Posterior cingulate gyrus (tissue), 11 donors: ENCODE data around the gene TMEM163.
"Not testable (repeated sequence)": the region's sequence is repeated elsewhere in the genome, so short reads cannot be mapped to it uniquely, and the experiment has no call there.

Source experiments
- DNase-seq, 10 donors: peaks; one replicate each; pipeline versions ENCODE4 v3.0.0 to v3.0.0-alpha.2; 2020 to 2021; ENCODE audit warnings: mixed read lengths in 3 of 10
- intact Hi-C: fragments of 100-400 bp; cut with DNase I; formaldehyde crosslinking; loops from one replicate; pipeline ENCODE4 v1.15.1; 2023

TMEM163 gene

GRCh38 chr2:134724341-134724740 lies 5.5 kb upstream of the TMEM163 start:
- no peak for DNase-seq
- intact Hi-C loops: no loop called here

- intact Hi-C loops, DNase-seq: not testable (repeated sequence)
Observed at GRCh38 chr2:134723742-134724141, 4.9 kb upstream of the TMEM163 start.

GRCh38 chr2:134722728-134723127 lies 3.9 kb upstream of the TMEM163 start:
- DNase-seq: no peak
- intact Hi-C loops: no loop called here

GRCh38 chr2:134721596-134721995 lies 2.8 kb upstream of the TMEM163 start:
- no peak for DNase-seq
- intact Hi-C loops: no loop called here

- intact Hi-C loops: no loop called here
- DNase-seq: peak in 2 of 10 donors; percentile 26 to 75
Observed at GRCh38 chr2:134718023-134718816, 580 bp downstream of the TMEM163 start.

GRCh38 chr2:134717286-134718022 lies 1.3 kb downstream of the TMEM163 start:
- DNase-seq: no peak

GRCh38 chr2:134716721-134717243 lies 2.0 kb downstream of the TMEM163 start:
- DNase-seq: no peak
- intact Hi-C loops: no loop called here

More at GRCh38 chr2:134717286-134718022, 1.3 kb downstream of the TMEM163 start:
- intact Hi-C loops: no loop called here

- no peak for DNase-seq
- intact Hi-C loops: no loop called here
Observed at GRCh38 chr2:134715932-134716643, 2.7 kb downstream of the TMEM163 start.

GRCh38 chr2:134714228-134714627 lies 4.6 kb downstream of the TMEM163 start:
- no peak for DNase-seq
- intact Hi-C loops: no loop called here

- DNase-seq: no peak
- intact Hi-C loops: no loop called here
Observed at GRCh38 chr2:134713606-134714005, 5.2 kb downstream of the TMEM163 start.

- DNase-seq: no peak
- intact Hi-C loops: no loop called here
Observed at GRCh38 chr2:134713176-134713575, 5.6 kb downstream of the TMEM163 start.

GRCh38 chr2:134712736-134713135 lies 6.1 kb downstream of the TMEM163 start:
- intact Hi-C loops: no loop called here
- no peak for DNase-seq

- no peak for DNase-seq
- intact Hi-C loops: no loop called here
Observed at GRCh38 chr2:134712299-134712698, 6.5 kb downstream of the TMEM163 start.

- DNase-seq: no peak
- intact Hi-C loops: no loop called here
Observed at GRCh38 chr2:134711692-134712091, 7.1 kb downstream of the TMEM163 start.

- no peak for DNase-seq
- intact Hi-C loops: no loop called here
Observed at GRCh38 chr2:134707330-134707676, 11.5 kb downstream of the TMEM163 start.

- peak in 1 of 10 donors; percentile 24 for DNase-seq
- intact Hi-C loops: no loop called here
Observed at GRCh38 chr2:134706587-134707329, 12.0 kb downstream of the TMEM163 start.

GRCh38 chr2:134705861-134706586 lies 12.8 kb downstream of the TMEM163 start:
- DNase-seq: peak in 1 of 10 donors; percentile 18
- intact Hi-C loops: no loop called here

GRCh38 chr2:134704173-134704572 lies 14.6 kb downstream of the TMEM163 start:
- intact Hi-C loops: no loop called here
- no peak for DNase-seq

- intact Hi-C loops: no loop called here
- no peak for DNase-seq
Observed at GRCh38 chr2:134703426-134703825, 15.4 kb downstream of the TMEM163 start.

GRCh38 chr2:134700730-134701129 lies 18.1 kb downstream of the TMEM163 start:
- intact Hi-C loops: no loop called here
- no peak for DNase-seq
